Effector CD8-positive, alpha-beta T cell (primary cell): ENCODE data around the gene SMC4.
"Not testable (repeated sequence)": the region's sequence is repeated elsewhere in the genome, so short reads cannot be mapped to it uniquely, and the experiment has no call there.

Experiments used
- DNase-seq: peaks from one replicate; lab custom pipeline; 2025; lab: John Stamatoyannopoulos, UW
- total RNA-seq, 4 experiments: gene quantifications; one replicate each; lab custom pipeline; 2026; lab: John Stamatoyannopoulos, UW

The SMC4 gene
- 61.4 to 257 (median 95.4) reads per million in 4 experiments for total RNA-seq

DNA sequence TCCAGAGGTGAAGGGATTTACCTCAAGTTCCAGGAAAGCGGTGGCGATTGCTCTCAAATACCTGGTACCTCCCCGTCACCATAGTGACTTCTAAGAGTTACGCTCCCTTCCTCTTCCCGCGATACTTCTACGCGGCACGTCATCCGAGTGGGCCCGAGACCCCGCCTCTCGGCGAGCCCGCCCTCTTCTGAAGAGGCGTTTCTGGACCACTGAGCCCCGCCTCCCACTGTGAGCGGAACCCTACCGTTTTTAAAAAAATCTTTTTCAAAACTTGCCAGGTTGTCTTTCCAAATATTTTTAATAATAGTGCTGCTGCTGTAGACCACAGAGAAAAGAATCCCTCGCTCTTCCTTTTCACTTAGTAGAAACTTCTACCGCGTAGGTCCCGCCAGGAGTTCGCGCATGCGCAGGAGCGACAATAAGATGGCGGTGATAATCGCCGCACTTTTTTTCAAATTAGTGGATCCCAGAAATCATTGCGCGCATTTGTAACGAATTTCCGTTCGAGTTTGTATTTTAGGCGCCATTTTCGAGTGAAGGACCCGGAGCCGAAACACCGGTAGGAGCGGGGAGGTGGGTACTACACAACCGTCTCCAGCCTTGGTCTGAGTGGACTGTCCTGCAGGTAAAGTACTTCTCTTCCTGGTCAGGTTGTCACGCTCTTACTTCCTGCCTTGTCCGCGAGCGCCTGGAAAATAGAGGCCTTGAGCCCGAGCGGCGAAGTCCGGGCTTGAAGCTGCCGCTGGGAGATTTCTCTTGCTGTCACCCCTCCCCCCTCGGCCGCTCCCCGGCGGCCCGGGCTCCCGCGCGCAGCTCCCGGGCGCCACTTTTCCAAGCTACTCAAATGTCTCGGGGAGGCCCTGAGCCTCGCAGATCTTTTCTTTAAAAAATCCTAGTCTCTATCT is at the start of gene SMC4, which contains the start of gene IFT80:
Gene SMC4, plus strand, starts transcription at position 526 of the 905 bp plus-strand sequence. CDS start 1,177 bp downstream, outside the sequence.
Gene IFT80, minus strand, starts transcription at position 101 of the 905 bp plus-strand sequence. CDS start 14,625 bp downstream, outside the sequence.
- peak; percentile 95 for DNase-seq

DNA sequence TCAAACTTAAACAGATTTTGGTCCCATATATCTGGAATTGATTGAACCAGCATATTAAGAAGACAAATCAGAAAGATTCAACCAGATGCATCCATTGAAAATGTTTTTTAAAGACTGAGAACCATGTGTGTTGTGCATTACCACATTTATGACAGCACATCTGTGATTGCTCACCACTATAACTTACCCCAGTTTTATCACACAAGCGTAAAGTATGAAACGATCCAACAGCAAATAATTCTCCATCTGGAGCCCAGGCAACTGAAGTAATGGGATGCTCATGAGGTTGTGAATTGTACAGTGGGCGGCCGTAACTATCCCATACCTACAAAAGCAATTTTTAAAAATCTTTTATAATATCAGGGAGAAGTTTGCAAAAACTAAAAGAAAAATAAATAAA is 43.6 kb upstream of the SMC4 start:
- DNase-seq: no peak

DNA sequence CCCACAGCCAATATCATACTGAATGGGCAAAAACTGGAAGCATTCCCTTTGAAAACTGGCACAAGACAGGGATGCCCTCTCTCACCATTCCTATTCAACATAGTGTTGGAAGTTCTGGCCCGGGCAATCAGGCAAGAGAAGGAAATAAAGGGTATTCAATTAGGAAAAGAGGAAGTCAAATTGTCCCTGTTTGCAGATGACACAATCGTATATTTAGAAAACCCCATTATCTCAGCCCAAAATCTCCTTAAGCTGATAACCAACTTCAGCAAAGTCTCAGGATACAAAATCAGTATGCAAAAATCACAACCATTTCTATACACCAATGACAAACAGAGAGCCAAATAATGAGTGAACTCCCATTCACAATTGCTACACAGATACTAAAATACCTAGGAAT is 36.6 kb upstream of the SMC4 start:
- DNase-seq: not testable (repeated sequence)

DNA sequence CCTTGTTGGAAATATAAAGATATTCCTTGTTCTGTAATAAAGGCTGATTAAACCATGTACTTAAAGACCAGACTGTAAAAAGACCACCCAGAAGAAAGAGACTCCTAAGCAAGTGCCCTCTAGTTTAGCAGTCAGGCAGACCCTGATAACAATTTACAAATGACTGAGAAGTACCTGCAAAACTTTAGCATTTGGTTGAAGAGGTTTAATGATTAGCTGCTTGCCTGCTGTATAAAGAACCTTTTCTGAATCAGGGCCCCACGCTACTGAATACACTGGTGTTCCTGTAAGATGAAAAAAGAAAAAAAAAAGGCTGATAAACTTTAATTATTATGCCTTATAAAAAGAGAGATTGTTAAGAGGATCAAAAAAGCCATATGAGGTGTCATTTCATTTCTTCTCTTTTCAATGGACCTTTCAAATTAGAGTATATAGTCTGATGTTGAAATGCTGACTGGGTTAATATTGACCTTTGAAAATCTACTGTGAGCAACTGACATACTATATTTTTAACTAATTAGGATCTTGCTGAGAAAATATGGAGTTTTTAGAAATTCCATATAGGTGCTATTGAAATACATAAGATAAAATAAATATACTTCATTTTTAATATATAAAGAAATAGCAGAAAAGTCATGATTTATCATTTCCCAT is 33.5 kb upstream of the SMC4 start:
- DNase-seq: no peak

DNA sequence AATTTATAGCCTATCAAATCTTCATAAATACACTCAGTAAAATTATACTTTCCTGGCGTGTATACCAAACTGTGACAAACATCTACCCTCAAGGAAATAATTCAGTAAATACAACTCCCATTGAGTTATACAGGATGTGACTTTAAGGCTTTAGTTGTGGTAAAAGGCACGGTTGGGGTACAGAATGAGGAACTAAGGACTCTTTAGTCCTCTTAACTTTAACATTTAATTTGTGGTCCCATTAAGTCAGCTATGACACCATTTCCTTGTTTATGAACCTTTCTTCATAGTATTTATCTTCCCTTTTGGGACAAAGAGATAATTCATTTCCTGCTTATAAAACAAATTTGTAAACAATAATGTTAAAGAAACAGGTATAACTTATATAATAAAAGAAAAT is 30.6 kb upstream of the SMC4 start:
- no peak for DNase-seq

DNA sequence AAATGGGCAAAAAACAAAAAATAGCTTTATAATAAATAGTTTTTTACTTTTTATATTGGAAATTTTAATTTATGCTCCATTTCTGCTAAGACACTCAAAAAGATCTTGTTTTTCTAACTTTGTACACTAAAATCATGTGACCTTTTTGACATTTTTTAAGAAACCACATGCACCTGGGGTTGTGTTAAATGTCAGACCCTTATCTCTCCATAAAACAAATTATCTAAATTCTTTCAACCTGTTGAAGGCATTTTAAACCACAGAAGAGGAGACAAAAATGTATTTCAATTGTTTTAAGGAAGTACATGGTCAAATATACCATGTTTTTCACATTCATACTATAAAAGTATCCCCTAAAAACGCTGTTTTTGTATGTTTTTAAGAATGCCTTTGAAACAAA is 29.7 kb upstream of the SMC4 start:
- no peak for DNase-seq

DNA sequence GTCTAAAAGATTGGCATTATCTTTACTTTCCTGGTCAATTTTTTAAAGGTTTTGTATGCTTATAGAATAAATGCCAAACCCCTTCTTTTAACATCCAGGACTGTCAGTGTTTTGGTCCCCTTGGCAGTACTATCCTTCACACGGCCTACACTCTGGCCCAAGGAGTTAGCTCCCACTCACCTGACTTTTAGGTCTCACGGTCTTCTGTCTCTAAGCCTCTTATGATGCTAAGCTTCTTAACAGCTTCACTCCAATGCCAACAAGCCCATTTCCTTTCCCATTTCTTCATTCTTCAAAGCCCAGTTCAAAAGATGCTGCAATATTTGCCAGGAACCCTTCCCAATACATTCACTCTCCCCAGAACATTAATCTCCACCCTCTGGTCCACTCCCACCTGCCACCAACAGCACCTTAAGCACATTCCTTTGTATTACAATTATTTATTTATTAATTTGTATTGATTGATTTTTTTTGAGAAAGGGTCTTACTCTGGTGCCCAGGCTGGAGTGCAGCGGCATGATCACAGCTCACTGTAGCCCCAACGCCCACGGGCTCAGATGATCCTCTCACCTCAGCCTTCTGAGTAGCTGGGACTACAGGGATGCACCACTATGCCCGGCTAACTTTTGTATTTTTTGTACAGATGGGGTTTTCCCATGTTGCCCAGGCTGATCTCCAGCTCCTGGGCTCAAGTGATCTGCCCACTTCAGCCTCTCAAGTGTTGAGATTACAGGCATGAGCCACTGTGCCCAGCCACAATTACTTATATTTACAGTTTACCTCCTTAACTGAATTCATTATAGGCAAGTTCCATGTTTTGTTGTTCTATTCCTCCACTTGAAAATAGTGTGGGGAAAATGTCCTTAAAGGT is 28.2 kb upstream of the SMC4 start:
- no peak for DNase-seq

DNA sequence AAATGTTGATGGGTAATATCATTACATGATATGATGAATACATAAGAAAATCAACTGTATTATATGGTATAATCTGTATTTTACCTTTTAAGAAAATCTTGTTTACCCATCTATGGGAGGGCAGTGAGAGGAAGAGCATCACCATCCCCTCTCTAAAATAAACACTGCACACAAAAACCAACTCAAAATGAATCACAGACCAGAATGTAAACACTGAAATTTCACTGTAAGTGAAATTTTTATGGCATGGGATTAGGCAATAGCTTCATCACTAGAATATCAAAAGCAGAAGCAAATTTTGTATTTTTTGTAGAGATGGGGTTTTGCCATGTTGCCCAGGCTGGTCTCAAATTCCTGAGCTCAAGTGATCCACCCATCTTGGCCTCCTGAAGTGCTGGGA is 26.7 kb upstream of the SMC4 start:
- no peak for DNase-seq

DNA sequence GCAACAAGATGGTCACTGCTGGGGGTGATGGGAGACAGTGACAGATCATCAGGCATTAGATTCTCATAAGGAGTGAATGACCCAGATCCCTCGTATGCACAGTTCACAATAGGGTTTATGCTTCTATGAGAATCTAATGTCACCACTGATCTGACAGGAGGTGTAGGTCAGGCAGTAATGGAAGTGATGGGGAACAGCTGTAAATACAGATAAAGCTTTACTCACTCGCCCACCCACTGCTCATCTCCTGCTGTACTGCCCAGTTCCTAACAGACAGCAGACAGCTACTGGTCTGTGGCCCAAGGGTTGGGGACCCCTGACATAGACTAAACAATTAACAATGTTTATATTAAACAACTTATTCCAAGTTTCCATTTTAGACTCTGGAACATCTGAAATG is 25.8 kb upstream of the SMC4 start:
- DNase-seq: no peak

DNA sequence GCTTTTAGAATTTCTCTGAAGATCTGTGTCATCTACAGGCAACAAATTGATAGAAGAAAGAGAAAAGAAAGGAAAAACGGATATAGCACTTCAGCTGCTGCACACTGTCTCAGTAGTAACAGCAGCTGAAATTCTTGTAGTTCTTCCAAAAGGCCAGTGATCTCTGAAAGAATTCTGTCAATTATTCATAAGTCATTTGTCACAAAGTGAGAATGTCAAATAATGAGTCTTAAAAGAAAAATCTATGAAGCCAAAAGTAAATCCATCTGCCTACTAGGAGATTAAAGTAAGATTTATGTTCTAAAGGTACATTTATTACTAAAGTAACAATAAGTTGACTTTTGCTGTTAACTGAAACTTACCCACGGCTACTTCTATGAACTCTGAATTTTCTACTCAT is 25.0 kb upstream of the SMC4 start:
- DNase-seq: no peak

DNA sequence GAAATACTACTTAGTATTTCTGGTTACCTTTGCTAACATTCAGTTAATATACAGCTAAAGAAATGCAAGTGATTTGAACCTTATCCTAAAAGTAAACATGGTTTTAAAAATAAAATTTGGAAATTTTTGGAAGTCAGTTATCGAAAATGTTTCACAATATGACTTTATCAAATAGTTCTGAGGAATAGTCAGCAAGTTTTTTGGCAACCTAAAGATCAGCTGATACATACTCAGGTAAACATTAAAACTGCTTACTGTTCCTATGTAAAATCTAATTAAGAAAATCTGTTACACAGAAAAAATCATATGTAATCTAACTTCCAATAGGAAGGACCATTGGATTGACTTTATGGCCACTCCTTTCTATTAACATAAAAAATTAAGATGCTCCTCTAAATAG is 24.5 kb upstream of the SMC4 start:
- DNase-seq: no peak

DNA sequence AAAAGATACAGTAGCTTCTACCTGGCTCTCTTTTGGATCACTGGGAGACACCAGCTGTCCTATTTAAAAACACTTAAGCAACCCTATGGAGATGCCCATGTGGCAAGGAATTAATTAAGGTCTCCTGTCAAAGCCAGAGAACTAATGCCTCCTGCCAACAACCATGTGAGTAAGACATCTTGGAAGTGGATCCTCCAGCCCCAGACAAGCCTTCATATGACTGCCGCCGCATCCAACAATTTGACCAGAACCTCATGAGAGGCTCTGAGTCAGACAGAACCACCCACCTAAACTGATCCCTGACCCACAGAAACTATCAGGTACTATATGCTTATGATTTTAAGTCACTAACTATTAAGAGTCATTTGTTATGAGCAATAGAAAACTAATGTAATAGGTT is 22.8 kb upstream of the SMC4 start:
- DNase-seq: no peak

DNA sequence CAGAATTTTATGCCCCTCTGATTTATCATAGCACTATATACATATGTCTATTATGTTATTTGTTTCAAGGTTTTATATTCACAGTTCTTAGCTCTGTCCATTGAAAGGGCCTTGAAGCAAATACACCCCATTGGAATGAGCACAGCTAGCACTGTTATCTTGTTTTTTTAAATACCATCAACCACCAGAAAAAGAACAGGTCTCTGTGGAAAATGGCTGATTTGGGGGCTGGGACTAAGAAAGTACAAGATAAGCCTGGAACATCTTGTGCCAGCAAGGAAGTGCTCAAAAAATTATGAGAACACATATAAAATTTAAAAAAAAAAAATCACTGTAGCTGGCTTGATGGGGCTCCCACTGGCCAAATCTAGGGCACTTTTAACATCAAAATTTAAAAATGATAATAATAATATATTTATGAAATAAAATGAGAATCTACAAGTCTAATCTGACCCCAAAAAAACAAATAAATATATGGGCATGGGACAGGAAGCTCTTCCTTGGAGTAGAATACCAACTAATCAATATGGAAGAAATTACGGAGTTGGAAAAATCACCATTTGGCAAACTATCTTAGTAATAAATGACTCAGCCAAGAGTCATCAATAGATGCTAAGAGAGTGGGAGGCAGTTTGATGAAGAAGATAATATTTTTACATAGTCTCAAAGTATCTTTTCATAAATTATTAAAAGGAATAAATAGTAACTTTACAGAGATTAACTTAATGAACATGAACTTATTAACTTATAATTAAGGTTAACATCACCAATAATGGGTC is 20.9 kb upstream of the SMC4 start:
- DNase-seq: no peak

DNA sequence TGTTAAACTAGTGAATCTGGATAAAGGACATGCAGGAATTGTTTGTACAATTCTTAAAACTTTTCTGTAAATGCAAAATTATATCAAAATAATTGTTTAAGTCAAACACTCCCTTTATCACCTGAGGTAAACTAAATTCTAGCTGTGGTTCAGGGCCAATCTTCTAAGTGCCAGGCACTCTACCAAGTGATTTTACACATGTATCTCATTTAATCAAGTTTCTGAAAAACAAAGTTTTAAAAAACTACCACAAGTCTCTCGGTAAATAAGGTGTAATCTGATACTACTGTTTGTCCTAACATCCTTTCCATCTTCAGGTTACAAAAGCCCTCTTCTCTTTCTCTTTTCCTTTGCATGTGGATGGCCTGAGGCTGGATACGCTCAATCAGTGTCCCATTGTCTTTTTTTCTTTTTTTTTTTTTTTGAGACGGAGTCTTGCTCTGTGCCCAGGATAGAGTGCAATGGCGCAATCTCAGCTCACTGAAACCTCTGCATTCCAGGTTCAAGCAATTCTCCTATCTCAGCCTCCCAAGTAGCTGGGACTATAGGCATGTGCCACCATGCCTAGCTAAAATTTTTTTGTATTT is 19.7 kb upstream of the SMC4 start:
- no peak for DNase-seq

DNA sequence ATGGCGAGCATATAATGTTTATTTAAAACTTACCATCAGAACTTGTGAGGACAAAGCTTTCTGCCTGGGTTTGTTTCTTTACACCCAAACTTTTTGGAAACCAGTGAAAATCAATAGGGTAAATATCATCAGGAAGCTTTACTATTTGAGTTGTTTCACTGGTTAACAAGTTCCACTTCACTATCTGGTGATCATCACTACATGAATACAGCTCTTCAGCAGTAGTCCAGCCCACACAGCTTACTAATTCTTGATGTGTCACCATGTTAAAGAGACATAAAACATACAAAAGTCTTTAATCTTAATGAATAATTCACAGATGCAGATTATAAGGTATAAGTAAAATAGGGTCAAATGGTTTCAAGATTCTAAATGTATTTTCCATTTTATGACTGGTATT is 18.0 kb upstream of the SMC4 start:
- no peak for DNase-seq

DNA sequence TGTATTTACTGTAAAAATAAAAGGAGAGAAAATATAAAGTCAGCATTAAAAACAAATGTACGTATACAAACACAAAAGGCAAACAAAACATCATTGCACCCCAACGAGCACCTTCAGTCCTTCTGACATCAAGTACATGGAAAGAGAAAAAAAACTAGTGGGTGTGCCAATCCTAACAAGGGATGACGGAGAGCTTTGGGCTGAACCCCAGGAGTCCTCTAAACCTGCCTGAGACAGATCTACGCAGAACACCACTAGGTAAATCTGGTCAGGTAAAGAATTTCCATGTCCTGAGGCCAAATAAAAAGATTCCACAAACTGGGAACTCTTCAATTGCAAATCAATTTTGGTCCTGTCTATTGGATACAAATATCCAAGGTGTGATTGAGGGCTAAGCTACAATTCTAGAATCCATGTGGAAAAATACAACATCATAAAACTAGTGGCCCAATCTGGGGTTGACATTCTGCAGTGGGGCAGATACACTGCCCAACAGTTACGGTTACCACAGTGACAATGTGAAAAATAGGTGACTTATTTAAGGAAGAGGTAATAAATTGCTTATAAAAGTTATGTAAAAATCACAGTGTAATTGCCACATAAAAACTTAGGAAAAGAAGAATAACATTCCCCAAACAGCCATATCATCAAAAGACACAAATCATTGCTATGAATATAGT is 14.7 kb upstream of the SMC4 start:
- DNase-seq: no peak

DNA sequence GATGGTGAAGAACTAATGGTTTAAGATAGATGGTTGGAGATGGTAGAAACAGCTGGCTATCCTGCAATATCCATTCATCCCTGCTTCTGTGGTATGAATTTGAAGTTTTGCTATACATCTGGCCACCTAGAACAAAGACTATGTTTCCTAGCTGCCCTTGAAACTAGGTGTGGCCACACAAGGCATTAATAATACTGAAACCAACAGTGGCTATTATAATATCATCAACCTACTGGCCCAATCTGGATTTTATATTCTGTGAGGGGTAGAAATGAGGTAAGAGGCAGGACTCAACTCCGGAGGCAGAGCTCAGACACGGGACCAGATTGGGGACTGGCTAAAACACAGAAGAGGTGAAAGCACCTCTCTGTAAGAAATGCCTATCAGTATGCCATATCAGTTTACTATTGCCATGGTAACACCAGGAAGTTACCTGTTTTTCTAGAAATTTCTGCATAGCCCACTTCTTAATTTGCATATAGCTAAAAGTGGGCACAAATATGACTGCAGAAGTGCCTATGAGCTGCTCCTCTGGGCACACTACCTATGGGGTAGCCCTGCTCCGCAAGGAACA is 8.8 kb upstream of the SMC4 start:
- DNase-seq: no peak

DNA sequence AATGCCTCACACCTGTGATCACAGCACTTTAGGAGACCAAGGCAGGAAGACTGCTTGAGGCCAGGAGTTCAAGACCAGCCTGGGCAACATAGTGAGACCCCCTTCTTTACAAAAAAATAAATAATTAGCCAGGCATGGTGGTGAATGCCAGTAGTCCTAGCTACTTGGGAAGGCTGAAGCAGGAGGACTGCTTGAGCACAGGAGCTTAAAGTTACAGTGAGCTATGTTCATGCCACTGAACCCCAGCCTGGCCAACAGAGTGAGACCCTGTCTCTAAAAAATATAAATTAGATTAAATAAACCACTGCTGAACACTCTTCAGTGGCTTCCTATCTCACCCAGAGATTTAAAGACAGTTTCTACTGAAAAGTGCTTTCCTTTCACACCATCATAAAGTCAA is 6.7 kb upstream of the SMC4 start:
- DNase-seq: no peak

DNA sequence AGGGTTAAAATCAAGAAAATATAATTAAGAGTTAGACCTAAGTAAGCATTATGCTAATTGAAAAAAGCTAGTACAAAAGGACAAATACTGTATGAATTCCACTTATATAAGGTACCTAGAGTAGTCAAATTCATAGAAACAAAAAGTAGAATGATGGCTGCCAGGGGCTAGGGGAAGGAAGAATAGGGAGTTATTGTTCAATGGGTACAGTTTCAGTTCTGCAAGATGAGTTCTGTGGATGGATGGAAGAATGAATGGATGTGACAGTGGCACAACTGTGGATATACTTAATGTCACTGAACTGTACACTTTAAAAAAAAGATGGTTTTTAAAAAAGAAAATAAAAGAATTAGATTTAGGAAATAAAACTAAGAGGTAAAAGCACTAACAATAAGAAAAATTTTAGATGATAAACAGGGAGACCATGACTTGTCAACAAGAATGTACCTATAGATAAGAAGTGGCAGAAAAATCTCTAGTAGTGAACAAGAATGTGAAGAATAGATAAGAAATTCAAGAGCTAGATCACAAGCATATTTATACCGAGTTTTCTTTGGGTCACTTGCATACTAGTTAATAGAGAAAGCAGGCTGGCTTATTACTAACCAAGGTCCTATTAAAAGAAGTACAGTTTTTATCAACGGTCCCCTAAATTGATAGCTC is 6.0 kb upstream of the SMC4 start:
- no peak for DNase-seq

DNA sequence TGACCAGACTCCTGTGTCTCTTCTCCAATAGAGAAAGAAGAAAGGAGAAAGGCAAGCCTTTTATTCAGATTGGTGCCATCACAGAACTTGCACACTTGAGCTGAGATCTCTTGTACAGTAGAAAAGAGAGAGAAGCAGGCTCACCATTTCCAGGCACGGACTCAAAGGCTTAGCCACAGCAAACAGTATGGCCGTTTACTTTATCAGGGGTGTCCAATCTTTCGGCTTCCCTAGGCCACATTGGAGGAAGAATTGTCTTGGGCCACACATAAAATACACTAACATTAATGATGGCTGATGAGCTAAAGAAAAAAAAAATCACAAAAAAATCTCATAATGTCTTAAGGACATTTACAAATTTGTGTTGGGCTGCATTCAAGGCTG is 5.4 kb upstream of the SMC4 start:
- no peak for DNase-seq
